ENCODE measurements around the gene OR2B2.

DNA sequence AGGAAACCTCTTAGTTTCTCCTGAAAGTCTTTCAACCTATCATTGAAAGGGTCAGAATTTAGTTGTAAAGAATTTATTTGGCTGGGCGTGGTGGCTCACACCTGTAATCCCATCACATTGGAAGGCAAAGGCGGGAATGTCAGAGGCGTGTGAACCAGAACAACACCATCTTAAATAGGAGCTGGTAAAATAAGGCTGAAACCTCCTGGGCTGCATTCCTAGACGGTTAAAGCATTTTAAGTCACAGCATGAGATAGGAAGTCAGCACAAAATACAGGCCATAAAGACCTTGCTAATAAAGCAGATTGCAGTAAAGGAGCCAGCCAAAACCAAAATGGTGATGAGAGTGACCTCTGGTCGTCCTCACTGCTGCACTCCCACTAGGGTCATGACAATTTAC is 29.6 kb downstream of the OR2B2 start:
- no peak for TF ChIP-seq POLR2A (IDR thresholded peaks at IDR 0.05)
- TF ChIP-seq, protein P1, sequence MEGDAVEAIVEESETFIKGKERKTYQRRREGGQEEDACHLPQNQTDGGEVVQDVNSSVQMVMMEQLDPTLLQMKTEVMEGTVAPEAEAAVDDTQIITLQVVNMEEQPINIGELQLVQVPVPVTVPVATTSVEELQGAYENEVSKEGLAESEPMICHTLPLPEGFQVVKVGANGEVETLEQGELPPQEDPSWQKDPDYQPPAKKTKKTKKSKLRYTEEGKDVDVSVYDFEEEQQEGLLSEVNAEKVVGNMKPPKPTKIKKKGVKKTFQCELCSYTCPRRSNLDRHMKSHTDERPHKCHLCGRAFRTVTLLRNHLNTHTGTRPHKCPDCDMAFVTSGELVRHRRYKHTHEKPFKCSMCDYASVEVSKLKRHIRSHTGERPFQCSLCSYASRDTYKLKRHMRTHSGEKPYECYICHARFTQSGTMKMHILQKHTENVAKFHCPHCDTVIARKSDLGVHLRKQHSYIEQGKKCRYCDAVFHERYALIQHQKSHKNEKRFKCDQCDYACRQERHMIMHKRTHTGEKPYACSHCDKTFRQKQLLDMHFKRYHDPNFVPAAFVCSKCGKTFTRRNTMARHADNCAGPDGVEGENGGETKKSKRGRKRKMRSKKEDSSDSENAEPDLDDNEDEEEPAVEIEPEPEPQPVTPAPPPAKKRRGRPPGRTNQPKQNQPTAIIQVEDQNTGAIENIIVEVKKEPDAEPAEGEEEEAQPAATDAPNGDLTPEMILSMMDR (IDR thresholded peaks at IDR 0.05): no peak
- no peak for TF ChIP-seq POLR2AphosphoS5 (IDR thresholded peaks at IDR 0.05)

All from prostate gland (tissue), 2 donors.